C4-2B (cell line): ENCODE measurements around the gene PIAS2.

Experiments
- H3K27ac ChIP-seq: fragments of 450-650 bp; 2 replicates; pipeline ENCODE4 v1.5.1; 2017
- ZFX ChIP-seq: fragments of 450-650 bp; IDR thresholded peaks from 2 replicates; pipeline ENCODE4 v1.6.1; 2017
- TF ChIP-seq, protein P1 (sequence below): fragments of 450-650 bp; conservative IDR thresholded peaks from 2 replicates; pipeline ENCODE4 v1.5.1; 2017; ENCODE audit warnings: mild to moderate bottlenecking

Gene PIAS2

DNA sequence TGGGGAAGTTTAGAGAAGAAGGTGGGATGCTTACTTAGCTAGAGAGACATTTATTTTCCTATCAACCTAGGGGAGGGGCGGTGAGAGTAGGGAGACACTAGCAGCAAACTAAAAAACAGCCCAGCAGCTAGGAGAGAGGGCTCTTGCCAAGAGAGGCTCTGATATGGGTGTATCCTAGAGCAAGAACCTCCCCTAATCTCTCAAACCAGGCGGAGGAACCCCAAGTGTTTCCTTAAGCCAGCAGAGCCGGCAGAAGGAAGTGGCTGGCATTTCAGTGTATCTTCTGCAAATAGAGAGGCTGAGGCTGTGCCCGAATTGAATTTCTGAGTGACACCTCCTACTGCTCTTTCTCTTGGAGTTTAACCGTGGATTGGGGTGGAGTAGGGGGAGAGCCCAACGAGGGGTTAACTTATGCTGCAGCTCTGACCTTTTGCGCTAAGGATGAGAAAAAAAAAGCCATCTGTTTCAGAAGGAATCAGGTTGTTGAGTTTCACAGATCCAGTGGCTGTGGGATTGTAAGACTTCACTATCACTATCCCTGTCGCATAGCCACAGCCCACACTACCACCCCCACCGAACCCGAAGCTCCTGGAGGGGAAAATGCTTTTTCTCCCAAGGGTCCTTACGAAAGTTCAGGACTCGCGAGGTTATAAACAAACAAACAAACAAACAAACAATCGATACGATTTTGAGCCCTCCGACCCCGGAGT, 161.8 kb downstream of the PIAS2 start:
- no peak for TF ChIP-seq ZFX
- TF ChIP-seq, protein P1, sequence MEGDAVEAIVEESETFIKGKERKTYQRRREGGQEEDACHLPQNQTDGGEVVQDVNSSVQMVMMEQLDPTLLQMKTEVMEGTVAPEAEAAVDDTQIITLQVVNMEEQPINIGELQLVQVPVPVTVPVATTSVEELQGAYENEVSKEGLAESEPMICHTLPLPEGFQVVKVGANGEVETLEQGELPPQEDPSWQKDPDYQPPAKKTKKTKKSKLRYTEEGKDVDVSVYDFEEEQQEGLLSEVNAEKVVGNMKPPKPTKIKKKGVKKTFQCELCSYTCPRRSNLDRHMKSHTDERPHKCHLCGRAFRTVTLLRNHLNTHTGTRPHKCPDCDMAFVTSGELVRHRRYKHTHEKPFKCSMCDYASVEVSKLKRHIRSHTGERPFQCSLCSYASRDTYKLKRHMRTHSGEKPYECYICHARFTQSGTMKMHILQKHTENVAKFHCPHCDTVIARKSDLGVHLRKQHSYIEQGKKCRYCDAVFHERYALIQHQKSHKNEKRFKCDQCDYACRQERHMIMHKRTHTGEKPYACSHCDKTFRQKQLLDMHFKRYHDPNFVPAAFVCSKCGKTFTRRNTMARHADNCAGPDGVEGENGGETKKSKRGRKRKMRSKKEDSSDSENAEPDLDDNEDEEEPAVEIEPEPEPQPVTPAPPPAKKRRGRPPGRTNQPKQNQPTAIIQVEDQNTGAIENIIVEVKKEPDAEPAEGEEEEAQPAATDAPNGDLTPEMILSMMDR: no peak
- H3K27ac ChIP-seq: no peak overlapping the region

DNA sequence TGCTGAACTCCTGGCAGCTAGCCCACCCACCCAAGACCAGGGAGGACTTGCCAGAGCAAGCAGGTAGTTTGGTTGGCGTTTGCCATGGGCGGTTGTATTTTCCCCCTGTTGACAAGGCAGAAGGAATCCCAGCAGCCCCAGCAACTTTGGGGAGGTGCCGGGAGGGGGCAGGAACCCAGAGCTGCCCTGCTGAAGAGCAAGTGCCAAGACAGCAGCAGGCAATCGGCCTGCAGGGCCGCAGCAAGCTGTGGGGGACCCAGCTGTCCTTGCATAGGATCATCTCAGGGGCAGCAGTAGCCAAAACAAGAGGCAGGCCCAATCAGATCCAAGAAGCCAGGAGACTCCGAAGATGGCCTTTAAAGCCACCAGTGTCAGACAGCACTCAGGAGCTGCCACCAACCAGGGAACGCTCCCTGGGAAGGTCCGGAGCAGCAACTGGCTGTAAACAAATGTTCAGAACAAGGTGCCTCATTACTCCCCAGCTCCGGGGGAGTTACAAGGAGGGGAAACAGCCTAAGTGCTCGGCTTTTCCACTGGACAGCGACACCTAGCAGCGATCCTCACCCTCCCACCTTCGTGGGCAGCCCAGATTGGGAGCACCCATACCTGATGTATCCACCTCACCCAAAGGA, 162.5 kb downstream of the PIAS2 start:
- TF ChIP-seq ZFX: no peak
- TF ChIP-seq, protein P1: no peak
- no peak overlapping the region for H3K27ac ChIP-seq

DNA sequence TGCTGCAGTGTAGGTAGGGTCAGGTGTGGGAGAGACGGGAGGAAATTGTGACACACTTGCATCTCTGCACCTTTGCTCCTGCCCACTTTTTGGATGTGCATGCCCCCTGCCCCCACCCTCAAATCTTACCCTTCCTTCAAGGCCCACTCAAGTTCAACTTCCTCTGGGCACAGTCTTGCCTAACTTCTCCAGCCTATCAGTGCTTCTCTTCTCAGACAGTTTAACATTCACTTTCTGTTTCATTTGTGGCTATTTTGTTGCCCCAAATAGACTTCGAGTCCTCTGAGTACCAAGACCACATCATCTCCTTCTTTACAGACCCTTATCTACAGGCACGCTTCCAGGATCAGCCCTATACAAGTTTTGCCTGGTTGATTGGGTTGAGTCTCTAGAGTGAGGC, 163.1 kb downstream of the PIAS2 start:
- TF ChIP-seq ZFX: no peak
- TF ChIP-seq, protein P1: no peak
- H3K27ac ChIP-seq: no peak overlapping the region
